DMS114 treated with DMSO at 0.1 percent for 48 hours (cell line): ENCODE results near the gene CCT7.

ENCODE experiments used
- DNase-seq: peaks from one replicate; lab custom pipeline; 2025; ENCODE audit not compliant: unreplicated experiment; lab: John Stamatoyannopoulos, UW

Gene CCT7

DNA sequence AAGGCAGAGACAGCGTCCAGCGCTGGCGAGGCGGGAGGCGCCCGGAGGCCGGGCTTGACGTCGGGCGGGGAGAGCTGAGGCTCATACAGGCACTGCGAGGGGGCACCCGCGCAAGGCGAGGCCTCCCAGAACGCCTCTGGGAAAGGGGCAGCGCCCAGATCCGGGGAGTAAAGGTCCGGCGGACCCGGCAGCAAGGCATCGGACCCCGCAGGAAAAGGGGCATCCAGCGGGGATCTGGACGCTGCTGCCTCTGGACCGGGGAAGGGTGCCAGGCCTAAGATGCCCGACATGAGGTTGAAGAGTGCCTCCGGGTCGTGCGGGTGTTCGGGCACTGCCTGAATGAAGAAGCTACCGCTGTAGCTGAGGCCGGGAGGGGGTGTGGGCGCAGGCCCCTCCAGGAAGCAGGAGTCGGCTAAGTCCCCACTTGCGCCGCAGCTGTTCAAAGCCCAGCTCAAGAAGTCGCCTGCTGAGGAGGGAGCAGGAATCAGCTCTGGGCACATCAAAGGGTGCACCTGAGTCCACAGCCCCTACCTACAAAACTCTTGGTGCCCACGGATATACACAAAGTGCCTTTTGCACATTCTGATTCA, 58.3 kb downstream of the CCT7 start:
- DNase-seq = no peak

DNA sequence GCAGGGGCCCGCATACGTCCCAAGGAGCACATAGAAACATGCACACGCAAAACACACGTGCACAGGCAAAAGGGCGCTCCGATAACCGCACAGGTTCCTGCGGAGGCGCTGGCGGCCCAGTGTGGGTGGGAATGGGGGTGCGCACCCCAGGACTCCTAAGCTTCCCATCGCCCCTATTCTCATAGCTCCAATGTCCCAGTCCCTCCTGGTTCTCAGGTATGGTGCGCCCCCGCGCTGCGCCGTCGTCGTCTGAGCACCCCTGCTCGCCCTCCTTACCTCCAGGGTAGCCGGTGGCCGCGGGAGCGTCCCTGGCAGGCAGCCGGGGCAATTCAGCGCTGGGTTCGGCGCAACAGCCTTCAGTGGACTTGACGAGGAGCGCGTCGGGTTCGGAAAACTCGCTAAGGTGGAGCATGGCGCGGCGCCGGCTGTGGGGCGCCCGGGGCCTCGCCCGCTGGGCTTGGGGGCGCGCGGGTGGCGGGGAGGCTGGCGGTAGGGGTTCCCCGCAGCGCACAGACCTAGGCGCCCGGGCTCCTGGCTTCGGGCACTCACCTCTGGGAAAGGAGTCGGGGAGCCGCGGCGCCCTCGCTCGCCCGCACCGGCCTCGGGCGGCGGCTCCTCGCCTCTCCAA, 58.9 kb downstream of the CCT7 start:
- no peak for DNase-seq

DNA sequence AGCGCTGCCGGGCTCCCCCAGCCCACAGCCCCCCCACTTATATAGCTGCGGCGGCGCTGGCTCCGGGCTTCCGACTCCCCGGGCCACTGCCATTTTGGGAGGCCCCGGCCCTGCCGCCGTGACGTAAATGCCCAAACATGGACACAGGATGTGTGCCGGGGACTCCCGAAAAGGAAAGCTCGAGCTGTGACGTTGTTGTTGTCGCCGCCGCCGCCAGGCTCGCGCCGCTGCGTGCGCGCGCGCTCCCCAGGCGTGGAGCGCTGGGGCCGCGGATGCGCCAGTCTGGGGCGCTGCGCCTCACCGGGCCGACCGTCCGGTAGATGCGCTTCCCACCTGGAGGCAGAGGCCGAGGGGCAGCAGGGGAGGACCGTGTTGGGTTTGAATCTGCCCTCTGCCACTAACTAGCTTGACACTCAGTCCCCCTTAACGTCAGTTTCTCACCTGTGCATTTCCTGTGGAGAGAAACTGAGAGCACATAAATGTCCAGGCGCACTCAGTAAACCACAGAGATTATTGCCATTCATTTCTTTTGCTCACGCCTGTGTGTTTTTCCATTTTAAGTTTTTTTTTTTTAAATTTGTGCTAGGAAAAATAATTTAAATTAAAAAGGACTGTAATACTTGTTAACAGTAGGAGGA, 59.5 kb downstream of the CCT7 start, which contains the start of gene EGR4:
EGR4 (minus strand) TSS at position 15 of the 638 bp plus-strand sequence. CDS start 231 bp downstream, outside the sequence.
- DNase-seq = peak; percentile 87

- no peak for DNase-seq
Measured at GRCh38 chr2:73294239-73294638, 60.1 kb downstream of the CCT7 start.

DNA sequence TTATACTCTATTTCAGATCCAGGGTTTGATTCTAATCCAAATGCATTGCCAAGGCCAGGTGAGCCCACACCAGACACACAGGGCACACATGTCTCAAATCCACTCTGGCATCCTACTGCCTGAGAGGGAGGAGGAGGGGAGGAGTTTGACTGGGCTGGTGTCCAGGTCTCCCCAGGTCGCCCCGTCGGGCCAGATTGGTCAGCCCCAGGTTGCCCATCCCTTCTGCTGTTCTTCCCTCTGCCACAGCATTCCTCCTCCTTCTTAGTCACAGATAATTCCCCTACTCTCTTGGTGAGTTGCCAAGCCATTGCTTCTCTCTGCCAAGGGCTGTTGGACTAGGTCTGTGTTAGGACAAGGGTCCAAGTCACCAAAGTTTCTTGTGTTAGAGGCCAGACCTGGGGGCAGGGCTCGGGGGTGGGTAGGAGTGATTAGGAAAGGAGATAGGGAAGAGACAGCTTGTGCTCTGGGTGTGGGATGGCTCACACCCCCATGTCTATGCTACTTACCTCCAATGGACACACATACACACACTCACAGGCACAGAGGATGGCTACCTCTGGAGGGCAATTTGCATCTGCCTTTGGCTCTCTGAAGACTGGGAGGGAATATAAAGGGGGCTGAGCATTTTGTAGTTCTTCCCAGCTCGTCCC, 61.8 kb downstream of the CCT7 start:
- DNase-seq = no peak

DNA sequence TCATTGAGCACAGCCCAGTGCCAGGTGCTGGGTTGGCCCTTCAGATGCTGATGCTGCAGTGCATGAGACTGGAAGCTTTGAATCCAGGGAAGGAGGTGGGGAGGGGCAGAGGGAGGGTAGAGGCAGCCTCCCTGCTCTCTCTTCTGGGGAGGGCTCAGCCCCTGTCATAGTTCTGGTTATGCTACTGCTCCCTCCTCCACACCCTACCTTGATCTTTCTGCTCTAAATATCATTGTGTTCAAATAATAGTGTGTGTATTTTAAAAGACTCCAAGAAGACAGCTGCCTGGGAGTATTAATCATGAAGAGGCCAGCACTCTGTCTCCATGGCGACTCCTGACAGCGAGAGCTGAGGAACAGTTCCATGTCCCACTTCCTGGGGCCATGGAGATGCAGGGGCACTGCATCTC, 63.0 kb downstream of the CCT7 start:
- no peak for DNase-seq

DNA sequence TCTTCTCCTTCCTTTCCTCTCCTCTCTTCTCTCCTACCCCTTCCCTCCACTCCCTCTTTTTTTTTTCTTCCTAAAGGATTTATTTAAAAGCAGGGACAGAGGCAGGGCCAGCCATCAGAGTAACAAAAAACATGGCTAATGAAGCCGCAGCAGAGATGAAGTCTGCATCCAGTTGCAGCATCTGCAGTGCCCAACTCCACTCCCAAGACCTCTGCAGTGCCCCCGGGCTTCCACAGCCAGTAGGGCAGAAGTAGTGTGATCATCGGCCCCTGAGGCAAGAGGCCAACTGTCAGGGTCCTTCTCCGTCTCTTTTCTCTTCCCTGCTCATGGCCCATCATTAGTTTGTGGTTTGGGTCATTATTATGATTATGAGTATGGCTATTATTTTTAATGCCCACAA, 63.5 kb downstream of the CCT7 start:
- DNase-seq = no peak

DNA sequence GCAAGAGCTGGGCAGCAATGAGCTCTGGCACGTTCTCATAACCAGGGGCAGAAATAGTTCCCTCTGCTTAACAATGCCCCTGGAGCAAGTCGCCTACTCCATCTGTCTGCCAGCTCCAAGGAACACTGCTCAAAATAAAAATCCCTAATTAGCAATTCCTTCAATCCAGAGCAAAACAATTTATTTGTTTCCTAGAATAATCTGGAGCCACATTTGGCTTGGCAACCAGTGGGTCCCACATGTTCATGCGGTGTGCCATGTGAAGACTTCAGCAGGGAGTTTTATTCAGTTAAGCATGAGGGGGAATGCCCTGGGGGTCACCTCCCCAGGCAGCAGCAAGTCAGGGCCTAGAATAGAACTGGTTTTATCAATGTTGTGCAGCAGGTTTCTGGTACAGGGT, 66.8 kb downstream of the CCT7 start:
- DNase-seq = no peak

GRCh38 chr2:73301636-73302035, 67.5 kb downstream of the CCT7 start:
- DNase-seq = no peak
